Right lobe of liver (tissue), 4 donors: Measurements from ENCODE around the gene LAS1L.

ENCODE experiments used
- CTCF ChIP-seq, 4 donors: fragments of 200-600 bp in 3 of 4; fragments of 450-650 bp in 1 of 4; IDR thresholded peaks; one replicate each; pipeline versions ENCODE4 v1.5.1 to v1.8.0; 2016 to 2022; ENCODE audit warnings: antibody characterized with exemption in 4 of 4, mild to moderate bottlenecking in 2 of 4
- POLR2A ChIP-seq: fragments of 450-650 bp; IDR thresholded peaks from one replicate; pipeline ENCODE4 v1.6.1; 2017; ENCODE audit warnings: antibody characterized with exemption, mild to moderate bottlenecking
- donor health status: DM: no; HTN: no; CAD: no.
- donor health status: DM: no; HTN: no; CAD: no.
- donor health status: DM: no; HTN: yes; CAD: no.

GRCh38 chrX:65493431-65493830 is 41.2 kb downstream of the LAS1L start:
- TF ChIP-seq CTCF (IDR thresholded peaks at IDR 0.05) (no peak), POLR2A (no peak)
